ENCODE results near the gene APC.

Gene APC

DNA sequence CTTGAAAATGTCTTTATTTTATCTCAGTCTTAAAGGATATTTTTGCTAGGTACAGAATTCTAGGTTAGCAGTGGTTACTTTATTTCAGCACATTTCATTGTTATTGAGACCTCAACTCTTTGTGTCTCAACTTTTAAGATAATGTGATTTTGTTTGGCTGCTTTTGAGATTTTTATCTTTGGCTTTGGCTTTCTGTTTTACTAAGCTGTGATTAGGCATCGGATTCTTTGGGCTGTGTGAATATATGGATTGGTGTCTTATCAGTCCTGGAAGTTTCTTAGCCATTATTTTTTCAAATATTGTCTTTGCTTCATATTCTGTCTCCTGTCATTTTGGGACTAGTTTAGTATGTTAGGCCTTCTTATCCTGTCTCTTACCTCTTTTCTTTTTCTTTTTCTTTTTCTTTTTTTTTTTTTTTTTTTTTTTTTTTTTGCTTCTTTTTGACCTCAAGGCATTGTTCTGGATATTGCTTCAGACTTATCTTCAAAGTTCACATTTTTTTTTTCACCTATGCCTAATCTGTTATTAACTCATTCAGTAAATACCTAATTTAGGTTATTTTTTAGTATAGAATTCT lies 20.1 kb upstream of the APC start:
- no peak for DNase-seq

- DNase-seq: no peak
Observed at GRCh38 chr5:112718344-112718743, 19.3 kb upstream of the APC start.

DNA sequence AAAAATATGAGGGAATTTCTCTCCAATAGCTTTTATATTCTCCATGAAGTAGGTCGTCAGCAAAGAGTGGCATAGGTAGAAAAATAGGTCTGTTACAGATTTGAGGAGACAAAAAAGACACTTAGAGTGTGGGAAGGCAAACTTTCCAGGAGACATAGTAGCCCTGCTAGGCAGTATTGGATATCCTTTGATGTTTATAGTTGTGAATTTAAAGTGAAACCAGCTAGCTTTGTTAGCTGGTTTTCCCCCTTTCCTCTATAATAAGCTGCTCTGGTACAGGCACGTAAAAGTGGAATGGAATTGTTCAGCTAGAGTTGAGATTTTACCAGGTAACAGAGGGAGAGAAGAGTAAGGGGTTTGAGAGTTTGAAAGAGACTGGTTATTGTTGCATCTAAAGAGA lies 17.1 kb upstream of the APC start:
- no peak for DNase-seq

DNA sequence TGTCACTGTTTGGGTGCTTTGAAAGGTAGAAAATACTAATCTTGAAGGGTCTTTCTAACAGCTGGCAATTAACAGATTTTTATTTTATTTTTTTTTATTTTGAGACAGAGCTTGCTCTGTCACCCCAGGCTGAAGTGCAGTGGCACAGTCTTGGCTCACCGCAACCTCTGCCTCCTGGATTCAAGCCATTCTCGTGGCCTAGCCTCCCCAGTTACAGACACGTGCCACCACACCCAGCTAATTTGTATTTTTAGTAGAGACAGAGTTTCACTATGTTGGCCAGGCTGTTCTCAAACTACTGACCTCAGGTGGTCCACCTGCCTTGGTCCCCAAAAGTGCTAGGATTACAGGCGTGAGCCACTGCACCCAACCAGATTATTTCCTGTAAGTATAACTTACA lies 12.8 kb upstream of the APC start:
- no peak for DNase-seq

DNA sequence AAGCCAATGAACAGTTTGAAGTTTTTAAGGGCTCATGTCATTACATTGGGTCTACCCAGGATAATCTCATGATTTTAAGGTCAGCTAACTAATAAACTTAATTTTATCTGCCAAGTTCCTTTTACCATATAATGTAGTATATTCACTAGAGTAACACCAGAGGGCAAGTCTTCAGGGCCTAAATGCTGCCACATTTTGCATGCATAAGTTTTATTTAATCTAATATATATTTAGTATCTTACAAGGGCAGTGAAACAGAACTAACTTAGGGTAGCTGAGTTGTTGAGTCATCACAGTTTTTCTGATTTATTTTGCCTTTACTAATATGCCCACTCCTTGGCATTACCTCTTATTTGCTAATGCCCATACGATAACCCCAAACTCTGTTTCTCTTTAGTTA lies 8.1 kb upstream of the APC start:
- no peak for DNase-seq

DNA sequence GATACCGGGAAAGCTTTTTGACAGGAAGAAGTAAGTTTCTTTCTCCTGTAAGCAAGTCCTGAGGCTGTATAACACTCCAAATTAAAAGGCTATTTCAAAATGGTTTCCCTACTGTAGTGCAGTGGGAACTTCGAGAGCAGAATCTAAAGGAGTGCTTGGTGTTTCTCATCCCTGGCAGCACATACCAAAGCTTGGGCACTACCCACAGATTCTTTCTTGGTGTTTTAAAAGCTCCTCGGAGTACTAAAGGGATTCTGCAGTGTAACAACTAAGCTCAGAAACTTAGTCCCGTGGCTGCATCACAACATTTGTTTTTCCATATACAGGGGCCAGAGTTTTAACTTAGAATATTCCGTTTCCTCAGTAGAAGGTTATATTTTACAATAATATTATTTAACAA lies 5.6 kb upstream of the APC start:
- no peak for DNase-seq

- DNase-seq: no peak
Observed at GRCh38 chr5:112733586-112733985, 4.1 kb upstream of the APC start.

- DNase-seq: no peak
Observed at GRCh38 chr5:112734597-112734996, 3.1 kb upstream of the APC start.

DNA sequence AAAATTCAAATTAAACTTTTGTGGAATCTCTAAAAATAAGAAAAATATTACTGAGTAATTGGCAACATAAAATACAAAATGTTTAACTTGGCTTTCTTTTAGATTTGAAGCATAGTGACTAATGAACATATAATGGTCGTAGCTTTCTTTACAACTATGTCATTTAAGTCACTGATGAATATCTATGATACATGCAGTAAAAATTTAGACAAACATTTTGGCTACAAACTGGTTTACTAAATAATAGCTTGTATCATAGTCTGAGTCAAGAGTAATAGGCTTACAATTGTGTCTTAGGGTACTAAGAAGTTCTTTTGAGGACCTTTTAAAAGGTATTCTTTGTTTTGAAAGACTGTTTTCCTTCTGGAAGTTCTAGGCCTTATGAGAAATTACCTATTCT lies 2.0 kb upstream of the APC start:
- no peak for DNase-seq

- no peak for DNase-seq
Observed at GRCh38 chr5:112737070-112737462, 619 bp upstream of the APC start.

GRCh38 chr5:112738191-112738560 lies 491 bp downstream of the APC start:
- no peak for DNase-seq

DNA sequence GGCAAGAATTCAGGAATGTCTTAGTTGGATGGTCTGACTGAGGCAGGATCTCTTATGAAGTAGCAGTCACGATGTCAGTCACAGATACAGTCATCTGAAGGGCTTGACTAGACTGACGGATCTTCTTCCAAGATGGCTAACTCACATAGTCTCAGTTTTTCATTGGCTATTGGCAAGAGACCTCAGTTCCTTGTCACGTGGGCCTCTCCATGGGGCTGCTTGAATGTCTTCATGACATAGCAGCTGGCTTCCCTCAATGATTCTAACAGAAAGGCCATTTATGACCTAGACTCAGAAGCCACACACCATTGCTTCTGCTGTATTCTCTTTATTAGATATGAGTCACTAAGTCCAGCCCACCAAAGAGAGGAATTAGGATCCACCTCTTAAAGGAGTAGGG lies 4.7 kb downstream of the APC start:
- DNase-seq: no peak

GRCh38 chr5:112743631-112744030 lies 5.9 kb downstream of the APC start:
- no peak for DNase-seq

DNA sequence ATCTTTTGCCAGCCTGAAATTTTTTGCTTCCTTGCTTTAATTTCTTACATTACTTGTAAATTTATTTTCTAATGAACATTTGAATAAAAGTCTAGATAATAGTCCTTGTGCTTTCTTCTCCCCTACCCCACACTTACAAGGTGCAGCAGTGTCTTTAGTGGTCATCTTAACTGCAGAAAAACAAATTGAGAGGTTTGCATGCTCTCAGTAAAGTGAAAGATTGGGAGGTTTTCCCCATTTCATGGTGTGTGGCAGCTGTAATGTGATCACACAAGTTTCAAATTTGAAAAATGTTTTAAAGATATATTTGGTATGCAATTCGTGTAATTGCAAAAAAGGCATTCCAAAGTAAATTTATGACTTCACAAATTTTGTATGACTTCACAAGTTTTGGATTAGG lies 14.7 kb downstream of the APC start:
- DNase-seq: no peak

DNA sequence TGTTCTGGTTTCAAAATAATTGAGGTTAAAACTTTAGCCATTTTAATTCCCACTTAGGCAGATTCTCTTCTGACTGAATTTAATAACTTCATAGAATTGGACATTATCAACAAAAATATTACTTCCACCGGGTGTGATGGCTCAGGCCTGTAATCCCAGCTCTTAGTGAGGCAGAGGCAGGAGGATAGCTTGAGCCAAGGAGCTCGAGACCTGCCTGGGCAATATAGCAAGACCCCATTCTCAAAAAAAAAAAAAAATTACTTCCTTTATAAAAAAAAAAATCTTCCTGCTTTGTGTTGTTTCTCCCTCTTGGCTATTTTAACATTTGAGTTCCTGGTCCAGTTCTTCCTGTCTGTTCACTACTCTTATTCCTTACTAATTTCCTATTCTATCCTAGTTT lies 18.0 kb downstream of the APC start:
- no peak for DNase-seq

- no peak for DNase-seq
Observed at GRCh38 chr5:112757468-112758208, 20.0 kb downstream of the APC start.

DNA sequence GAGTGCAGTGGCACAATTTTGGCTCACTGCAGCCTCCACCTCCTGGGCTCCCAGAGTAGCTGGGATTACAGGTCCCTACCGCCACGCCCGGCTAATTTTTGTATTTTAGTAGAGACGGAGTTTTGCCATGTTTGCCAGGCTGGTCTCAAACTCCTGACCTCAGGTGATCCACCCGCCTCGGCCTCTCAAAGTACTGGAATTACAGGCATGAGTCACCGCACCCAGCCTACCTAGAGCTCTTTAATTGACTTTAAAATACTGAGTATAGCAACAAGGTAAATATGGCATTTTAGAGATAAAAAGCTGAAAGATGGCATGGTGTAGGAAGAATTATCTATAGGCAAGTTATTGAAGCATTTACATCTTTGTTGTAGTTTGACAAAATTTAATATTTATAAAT lies 21.0 kb downstream of the APC start:
- DNase-seq: no peak

GRCh38 chr5:112762113-112762810 lies 24.6 kb downstream of the APC start:
- DNase-seq: no peak

DNA sequence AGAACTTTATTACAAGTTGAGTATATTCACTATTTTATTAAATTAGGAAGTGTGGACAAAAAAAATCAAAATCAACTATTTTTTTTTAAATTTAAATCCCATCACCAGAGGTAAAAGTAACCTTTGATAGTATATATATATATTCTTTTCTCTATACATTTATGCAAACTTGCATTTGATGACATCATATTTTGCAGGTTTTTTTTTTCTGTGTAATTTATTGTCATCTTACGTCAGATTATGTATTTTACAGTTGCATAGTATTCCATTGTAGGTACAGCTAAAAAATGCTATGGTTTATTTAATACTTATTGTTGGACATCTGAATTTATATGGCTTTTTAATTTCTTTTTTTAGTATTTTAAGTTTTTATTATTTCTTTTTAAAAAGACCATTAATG lies 25.5 kb downstream of the APC start:
- DNase-seq: no peak

- DNase-seq: no peak
Observed at GRCh38 chr5:112772124-112772523, 34.4 kb downstream of the APC start.

GRCh38 chr5:112776301-112776856 lies 38.7 kb downstream of the APC start:
- no peak for DNase-seq

DNA sequence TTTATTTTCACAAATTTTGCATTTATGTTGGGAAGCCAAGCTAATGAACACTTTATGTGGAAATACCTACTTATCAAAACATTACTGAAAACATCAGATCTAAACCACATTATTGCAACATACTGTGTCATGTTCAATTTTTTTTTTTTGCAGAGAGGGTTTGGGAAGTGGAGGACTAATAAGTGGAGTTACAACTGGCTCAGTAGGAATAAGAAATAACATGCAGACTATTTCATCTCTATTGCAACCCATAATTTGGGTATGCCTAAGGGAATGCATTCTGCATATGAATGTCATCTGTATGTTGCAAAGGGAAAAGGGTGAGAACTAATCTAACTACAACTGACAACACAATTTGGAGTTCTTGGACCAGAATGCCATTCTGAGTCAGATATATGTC lies 41.8 kb downstream of the APC start:
- DNase-seq: no peak

DNA sequence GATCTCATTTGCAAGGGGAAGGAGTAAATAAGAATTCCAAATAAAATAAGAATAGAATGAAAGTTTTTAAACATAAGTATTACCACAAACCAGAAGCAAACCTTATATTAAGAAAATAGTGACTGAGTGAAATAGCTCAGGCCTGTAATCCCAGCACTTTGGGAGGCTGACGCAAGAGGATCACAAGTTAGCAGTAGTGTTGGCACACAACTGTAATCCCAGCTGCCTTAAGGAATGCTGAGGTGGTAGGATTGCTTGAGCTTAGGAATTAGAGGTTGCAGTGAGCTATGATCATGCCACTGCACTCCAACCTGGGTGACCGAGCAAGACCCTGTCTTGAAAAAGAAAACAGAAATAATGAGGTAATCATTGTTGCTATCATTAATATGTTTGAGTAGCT lies 47.0 kb downstream of the APC start:
- no peak for DNase-seq

DNA sequence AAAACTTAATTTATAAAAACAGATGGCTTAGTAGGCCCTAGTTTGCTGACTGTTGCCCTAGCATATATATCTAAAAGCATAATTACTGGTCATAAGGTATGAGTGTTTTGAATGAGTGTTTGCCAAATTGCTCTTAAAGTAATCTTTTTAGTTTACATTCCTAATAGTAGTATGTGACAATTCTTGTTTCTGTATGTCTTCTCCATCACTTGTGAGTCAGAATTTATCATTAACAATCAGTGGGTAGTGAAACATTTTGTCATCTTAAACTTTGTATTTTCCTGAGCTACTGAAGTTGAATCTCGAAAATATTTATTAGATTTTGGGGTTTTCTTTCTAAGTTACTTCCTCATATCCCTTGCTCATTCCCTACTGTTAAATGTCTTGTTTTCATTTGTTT lies 49.6 kb downstream of the APC start:
- DNase-seq: no peak
